GM23338 (cell line): ENCODE data around the gene COX4I1. TPM values are rescaled to one million over a fixed set of nuclear protein-coding genes. Genes with fewer than 3 reads are reported as not detected.

Experiments
- ATAC-seq: fragments of 200-7000 bp; cut with Tn5 transposase; 3 replicates; pipeline ENCODE4 v1.9.1; 2020
- DNase-seq: peaks from one replicate; pipeline ENCODE4 v3.0.0-alpha.2; 2015; ENCODE audit warnings: low spot score
- H2AFZ ChIP-seq: fragments of 200-600 bp; sonication (generic); 2 replicates; pipeline ENCODE4 v1.8.0; 2016; ENCODE audit warnings: antibody characterized with exemption, mild to moderate bottlenecking, moderate library complexity
- H3F3A ChIP-seq: fragments of 200-600 bp; sonication (generic); replicated peaks from 2 replicates; pipeline ENCODE4 v1.8.0; 2017; ENCODE audit warnings: antibody characterized with exemption, mixed run types, low read depth
- H3K27ac ChIP-seq: fragments of 200-600 bp; sonication (generic); 2 replicates; pipeline ENCODE4 v1.6.1; 2016; ENCODE audit warnings: low read depth
- H3K27me3 ChIP-seq: fragments of 200-600 bp; sonication (generic); 2 replicates; pipeline ENCODE4 v1.8.0; 2016; ENCODE audit warnings: mild to moderate bottlenecking, mixed run types, moderate library complexity; ENCODE audit not compliant: insufficient read depth
- H3K36me3 ChIP-seq: fragments of 200-600 bp; sonication (generic); 2 replicates; pipeline ENCODE4 v1.8.0; 2016; ENCODE audit warnings: mild to moderate bottlenecking; ENCODE audit not compliant: insufficient read depth
- H3K4me1 ChIP-seq: fragments of 200-600 bp; sonication (generic); 2 replicates; pipeline ENCODE4 v1.8.0; 2016; ENCODE audit warnings: mild to moderate bottlenecking, moderate library complexity; ENCODE audit not compliant: insufficient read depth
- H3K4me2 ChIP-seq: fragments of 200-600 bp; sonication (generic); 2 replicates; pipeline ENCODE4 v1.7.1; 2017; ENCODE audit warnings: mixed run types
- H3K4me3 ChIP-seq: fragments of 200-600 bp; sonication (generic); 2 replicates; pipeline ENCODE4 v1.6.1; 2016; ENCODE audit warnings: mixed run types
- H3K79me2 ChIP-seq: fragments of 200-600 bp; sonication (generic); replicated peaks from 2 replicates; pipeline ENCODE4 v1.8.0; 2017; ENCODE audit warnings: mild to moderate bottlenecking; ENCODE audit not compliant: insufficient read depth
- H3K9me2 ChIP-seq: fragments of 200-600 bp; sonication (generic); 2 replicates; pipeline ENCODE4 v1.8.0; 2017; ENCODE audit not compliant: insufficient read depth
- H4K20me1 ChIP-seq: fragments of 200-600 bp; sonication (generic); replicated peaks from 2 replicates; pipeline ENCODE4 v1.8.0; 2017; ENCODE audit warnings: mild to moderate bottlenecking; ENCODE audit not compliant: insufficient read depth
- H3K27ac Mint-ChIP-seq: 2 replicates; pipeline ENCODE4 v1.8.0; 2020; ENCODE audit warnings: inconsistent platforms, mild to moderate bottlenecking, moderate library complexity, mixed read lengths
- H3K27me3 Mint-ChIP-seq: 3 replicates; pipeline ENCODE4 v1.8.0; 2022; ENCODE audit warnings: low read depth, mild to moderate bottlenecking, moderate library complexity, mixed read lengths, inconsistent platforms; ENCODE audit not compliant: insufficient read depth, poor library complexity
- H3K36me3 Mint-ChIP-seq: 3 replicates; pipeline ENCODE4 v1.8.0; 2021; ENCODE audit warnings: low read depth, mild to moderate bottlenecking, inconsistent platforms, moderate library complexity, mixed read lengths
- H3K4me1 Mint-ChIP-seq: 3 replicates; pipeline ENCODE4 v1.8.0; 2020; ENCODE audit warnings: mild to moderate bottlenecking, inconsistent platforms, mixed read lengths
- H3K4me3 Mint-ChIP-seq: 3 replicates; pipeline ENCODE4 v1.8.0; 2021; ENCODE audit warnings: moderate library complexity, mild to moderate bottlenecking, inconsistent platforms, mixed read lengths
- H3K9me3 Mint-ChIP-seq: 3 replicates; pipeline ENCODE4 v1.8.0; 2020; ENCODE audit warnings: moderate library complexity, mild to moderate bottlenecking, inconsistent platforms, mixed read lengths
- CREB1 ChIP-seq: fragments of 250-450 bp; sonication (Bioruptor Pico); IDR thresholded peaks from 2 replicates; pipeline ENCODE4 v1.5.0; 2020; ENCODE audit warnings: low read depth, mild to moderate bottlenecking, moderate library complexity
- EZH2 ChIP-seq: fragments of 200-600 bp; sonication (generic); IDR thresholded peaks from one replicate; pipeline ENCODE4 v1.8.0; 2017; ENCODE audit warnings: antibody characterized with exemption, mild to moderate bottlenecking, low read depth; ENCODE audit not compliant: unreplicated experiment
- JUNB ChIP-seq: IDR thresholded peaks from one replicate; pipeline ENCODE4 v1.6.1; 2016; ENCODE audit warnings: antibody characterized with exemption; ENCODE audit not compliant: unreplicated experiment
- POLR2AphosphoS5 ChIP-seq: IDR thresholded peaks from 2 replicates; pipeline ENCODE4 v1.6.1; 2016; ENCODE audit warnings: antibody characterized with exemption, low read depth
- ZNF114 ChIP-seq: fragments of 250-450 bp; sonication (Bioruptor Pico); IDR thresholded peaks from 2 replicates; pipeline ENCODE4 v1.5.0; 2020; ENCODE audit warnings: mild to moderate bottlenecking, moderate library complexity
- ZNF331 ChIP-seq: fragments of 250-450 bp; sonication (Bioruptor Pico); IDR thresholded peaks from 2 replicates; pipeline ENCODE4 v1.5.0; 2020; ENCODE audit warnings: low read depth, mild to moderate bottlenecking, moderate library complexity
- long read RNA-seq: library from polyadenylated mRNA; unstranded; transcript quantifications from one replicate; pipeline ENCODE4 v2.0.0, GENCODE V29; 2020; ENCODE audit not compliant: unreplicated experiment
- polyA plus RNA-seq: library from polyadenylated mRNA; unstranded; fragments of >200 nt; fragmentation: Nextera tagmentation; extraction: Ambion mirVana; gene quantifications from 2 replicates; pipeline ENCODE4 v1.2.1, GENCODE V29; 2016
- total RNA-seq: library from RNA; depleted of rRNA; stranded (reverse); fragments of >200 nt; shearing (Covaris generic); gene quantifications from 2 replicates; pipeline ENCODE4 v1.2.3, GENCODE V29; 2014; rRNA removed
- TF ChIP-seq, protein P1 (sequence below): IDR thresholded peaks from 2 replicates; pipeline ENCODE4 v1.6.1; 2016; ENCODE audit warnings: antibody characterized with exemption
- TF ChIP-seq, protein P2 (sequence below), 2 experiments: fragments of 200-600 bp in 1 of 2; sonication (generic) in 1 of 2; conservative IDR thresholded peaks; 2 replicates each; pipeline versions ENCODE4 v1.5.1 to v1.6.1; 2016 to 2017; ENCODE audit warnings: antibody characterized with exemption in 2 of 2, low read depth in 2 of 2, mild to moderate bottlenecking in 2 of 2, moderate library complexity in 1 of 2
- TF ChIP-seq, protein P3 (sequence below): IDR thresholded peaks from one replicate; pipeline ENCODE4 v1.6.1; 2018; ENCODE audit warnings: antibody characterized with exemption; ENCODE audit not compliant: unreplicated experiment

Gene COX4I1
- total RNA-seq: 329 and 388 TPM in 2 replicates
- polyA plus RNA-seq: 1,008 and 1,053 TPM in 2 replicates
- long read RNA-seq, transcript COX4I1-203 (5 exons, 873 nt): minor isoform, 6 of 542 reads
- long read RNA-seq, transcript COX4I1-202 (5 exons, 716 nt): minor isoform, 7 of 542 reads
- long read RNA-seq, transcript COX4I1-201 (5 exons, 708 nt): major isoform, 486 of 542 reads
- long read RNA-seq, partial matches to known transcripts: 31 of 542 reads
- long read RNA-seq, other reads (novel, unspliced or antisense): 10 of 542 reads

DNA sequence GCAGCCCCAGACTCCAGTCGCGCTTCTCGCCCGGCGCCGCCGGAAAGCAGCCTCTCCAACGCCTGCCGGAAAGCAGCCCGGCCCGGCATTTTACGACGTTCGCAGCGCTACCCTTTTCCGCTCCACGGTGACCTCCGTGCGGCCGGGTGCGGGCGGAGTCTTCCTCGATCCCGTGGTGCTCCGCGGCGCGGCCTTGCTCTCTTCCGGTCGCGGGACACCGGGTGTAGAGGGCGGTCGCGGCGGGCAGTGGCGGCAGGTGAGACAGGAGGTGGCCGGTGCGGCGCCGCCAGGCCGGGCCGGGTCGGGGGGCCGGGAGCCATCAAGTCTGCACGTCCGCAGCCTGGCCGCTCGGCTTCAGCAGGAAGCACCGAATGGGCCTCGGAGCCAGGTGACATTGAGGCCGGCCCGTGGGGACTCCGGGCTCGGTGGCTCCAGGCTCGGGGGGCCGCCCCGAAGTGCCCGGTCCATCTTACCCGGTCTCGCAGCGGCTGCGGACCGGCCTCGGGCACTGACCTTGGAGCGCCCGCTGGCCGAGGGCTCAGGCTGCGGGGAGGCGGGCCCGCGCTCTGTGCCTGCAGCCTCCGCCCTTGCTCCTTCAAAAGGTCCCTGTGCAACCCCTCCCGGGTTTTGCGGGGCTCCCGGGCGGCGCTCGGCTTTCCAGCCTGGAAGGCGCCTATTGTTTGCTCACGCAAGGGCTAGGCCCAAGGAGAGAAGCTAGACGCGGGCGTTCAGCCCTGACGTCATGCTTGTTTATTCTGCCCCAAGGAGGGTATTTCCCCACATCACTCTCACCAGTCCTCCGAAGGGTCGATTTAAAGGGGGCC, at the start of gene COX4I1, which contains the start of gene EMC8:
COX4I1 (plus strand) TSS at position 199 of the 824 bp plus-strand sequence. CDS start 1,511 bp downstream, outside the sequence.
EMC8 (minus strand) TSS at position 48 of the 824 bp plus-strand sequence. CDS start 249 bp downstream, outside the sequence.
- Histone ChIP-seq H3K27me3 (no peaks in the 10 kb centered on the region), H3K27ac (peak within 1 kb of the TSS; percentile 87), H3F3A (0 out of 2 replicates have a peak, but pooled peaks cover 3% of the 10 kb centered on the region), H3K9me2 (no peaks in the 10 kb centered on the region), H3K4me1 (peaks cover 9% of the 10 kb centered on the region), H3K4me2 (peak within 1 kb of the TSS; percentile 99), H2AFZ (peak within 1 kb of the TSS; percentile 74), H4K20me1 (peaks cover 46% of the 10 kb centered on the region), H3K4me3 (peak within 1 kb of the TSS; percentile 98), H3K79me2 (peaks cover 88% of the 10 kb centered on the region), H3K36me3 (peaks cover 28% of the 10 kb centered on the region)
- no peaks in the 10 kb centered on the region; the same call in 2 of the 3 replicates for H3K9me3 Mint-ChIP-seq
- DNase-seq (peak; percentile 97), ATAC-seq (peak; percentile 91)
- H3K4me1 Mint-ChIP-seq: peaks cover 18% of the 10 kb centered on the region
- H3K36me3 Mint-ChIP-seq: peaks cover 66% of the 10 kb centered on the region
- peak within 1 kb of the TSS; percentile 89 for H3K27ac Mint-ChIP-seq
- peak within 1 kb of the TSS; percentile 89 for H3K4me3 Mint-ChIP-seq
- peak; percentile 91 for TF ChIP-seq POLR2AphosphoS5
- TF ChIP-seq CREB1 (CRISPR knock-in tag): peak; percentile 78
- TF ChIP-seq, protein P1, sequence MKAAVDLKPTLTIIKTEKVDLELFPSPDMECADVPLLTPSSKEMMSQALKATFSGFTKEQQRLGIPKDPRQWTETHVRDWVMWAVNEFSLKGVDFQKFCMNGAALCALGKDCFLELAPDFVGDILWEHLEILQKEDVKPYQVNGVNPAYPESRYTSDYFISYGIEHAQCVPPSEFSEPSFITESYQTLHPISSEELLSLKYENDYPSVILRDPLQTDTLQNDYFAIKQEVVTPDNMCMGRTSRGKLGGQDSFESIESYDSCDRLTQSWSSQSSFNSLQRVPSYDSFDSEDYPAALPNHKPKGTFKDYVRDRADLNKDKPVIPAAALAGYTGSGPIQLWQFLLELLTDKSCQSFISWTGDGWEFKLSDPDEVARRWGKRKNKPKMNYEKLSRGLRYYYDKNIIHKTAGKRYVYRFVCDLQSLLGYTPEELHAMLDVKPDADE: peak; percentile 87
- no peak for TF ChIP-seq ZNF331 (CRISPR knock-in tag)
- TF ChIP-seq, protein P2, sequence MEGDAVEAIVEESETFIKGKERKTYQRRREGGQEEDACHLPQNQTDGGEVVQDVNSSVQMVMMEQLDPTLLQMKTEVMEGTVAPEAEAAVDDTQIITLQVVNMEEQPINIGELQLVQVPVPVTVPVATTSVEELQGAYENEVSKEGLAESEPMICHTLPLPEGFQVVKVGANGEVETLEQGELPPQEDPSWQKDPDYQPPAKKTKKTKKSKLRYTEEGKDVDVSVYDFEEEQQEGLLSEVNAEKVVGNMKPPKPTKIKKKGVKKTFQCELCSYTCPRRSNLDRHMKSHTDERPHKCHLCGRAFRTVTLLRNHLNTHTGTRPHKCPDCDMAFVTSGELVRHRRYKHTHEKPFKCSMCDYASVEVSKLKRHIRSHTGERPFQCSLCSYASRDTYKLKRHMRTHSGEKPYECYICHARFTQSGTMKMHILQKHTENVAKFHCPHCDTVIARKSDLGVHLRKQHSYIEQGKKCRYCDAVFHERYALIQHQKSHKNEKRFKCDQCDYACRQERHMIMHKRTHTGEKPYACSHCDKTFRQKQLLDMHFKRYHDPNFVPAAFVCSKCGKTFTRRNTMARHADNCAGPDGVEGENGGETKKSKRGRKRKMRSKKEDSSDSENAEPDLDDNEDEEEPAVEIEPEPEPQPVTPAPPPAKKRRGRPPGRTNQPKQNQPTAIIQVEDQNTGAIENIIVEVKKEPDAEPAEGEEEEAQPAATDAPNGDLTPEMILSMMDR (conservative IDR thresholded peaks at IDR 0.05; ENCODE audit: low read depth in 2 of 2): no peak
- TF ChIP-seq, protein P3, sequence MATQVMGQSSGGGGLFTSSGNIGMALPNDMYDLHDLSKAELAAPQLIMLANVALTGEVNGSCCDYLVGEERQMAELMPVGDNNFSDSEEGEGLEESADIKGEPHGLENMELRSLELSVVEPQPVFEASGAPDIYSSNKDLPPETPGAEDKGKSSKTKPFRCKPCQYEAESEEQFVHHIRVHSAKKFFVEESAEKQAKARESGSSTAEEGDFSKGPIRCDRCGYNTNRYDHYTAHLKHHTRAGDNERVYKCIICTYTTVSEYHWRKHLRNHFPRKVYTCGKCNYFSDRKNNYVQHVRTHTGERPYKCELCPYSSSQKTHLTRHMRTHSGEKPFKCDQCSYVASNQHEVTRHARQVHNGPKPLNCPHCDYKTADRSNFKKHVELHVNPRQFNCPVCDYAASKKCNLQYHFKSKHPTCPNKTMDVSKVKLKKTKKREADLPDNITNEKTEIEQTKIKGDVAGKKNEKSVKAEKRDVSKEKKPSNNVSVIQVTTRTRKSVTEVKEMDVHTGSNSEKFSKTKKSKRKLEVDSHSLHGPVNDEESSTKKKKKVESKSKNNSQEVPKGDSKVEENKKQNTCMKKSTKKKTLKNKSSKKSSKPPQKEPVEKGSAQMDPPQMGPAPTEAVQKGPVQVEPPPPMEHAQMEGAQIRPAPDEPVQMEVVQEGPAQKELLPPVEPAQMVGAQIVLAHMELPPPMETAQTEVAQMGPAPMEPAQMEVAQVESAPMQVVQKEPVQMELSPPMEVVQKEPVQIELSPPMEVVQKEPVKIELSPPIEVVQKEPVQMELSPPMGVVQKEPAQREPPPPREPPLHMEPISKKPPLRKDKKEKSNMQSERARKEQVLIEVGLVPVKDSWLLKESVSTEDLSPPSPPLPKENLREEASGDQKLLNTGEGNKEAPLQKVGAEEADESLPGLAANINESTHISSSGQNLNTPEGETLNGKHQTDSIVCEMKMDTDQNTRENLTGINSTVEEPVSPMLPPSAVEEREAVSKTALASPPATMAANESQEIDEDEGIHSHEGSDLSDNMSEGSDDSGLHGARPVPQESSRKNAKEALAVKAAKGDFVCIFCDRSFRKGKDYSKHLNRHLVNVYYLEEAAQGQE: no peak
- TF ChIP-seq JUNB: no peak
- TF ChIP-seq EZH2: no peak
- TF ChIP-seq ZNF114 (CRISPR knock-in tag): no peak
- H3K27me3 Mint-ChIP-seq: peaks cover 18% of the 10 kb centered on the region
